Tracheal epithelial cell (primary cell): Measurements from ENCODE around the gene NLE1. TPM values are rescaled to one million over a fixed set of nuclear protein-coding genes. Genes with fewer than 3 reads are reported as not detected.

Experiments used
- total RNA-seq: library from RNA; depleted of rRNA; stranded (reverse); fragments of >200 nt; gene quantifications from 2 replicates; pipeline ENCODE4 v1.2.1, GENCODE V29; 2014

The NLE1 gene
- total RNA-seq: 32.4 and 46.7 TPM in 2 replicates

GRCh38 chr17:35141681-35142466 is at the start of gene NLE1:
Gene NLE1 (minus strand): TSS chr17:35142303. CDS start chr17:35142275, 28 bp downstream.

DNA sequence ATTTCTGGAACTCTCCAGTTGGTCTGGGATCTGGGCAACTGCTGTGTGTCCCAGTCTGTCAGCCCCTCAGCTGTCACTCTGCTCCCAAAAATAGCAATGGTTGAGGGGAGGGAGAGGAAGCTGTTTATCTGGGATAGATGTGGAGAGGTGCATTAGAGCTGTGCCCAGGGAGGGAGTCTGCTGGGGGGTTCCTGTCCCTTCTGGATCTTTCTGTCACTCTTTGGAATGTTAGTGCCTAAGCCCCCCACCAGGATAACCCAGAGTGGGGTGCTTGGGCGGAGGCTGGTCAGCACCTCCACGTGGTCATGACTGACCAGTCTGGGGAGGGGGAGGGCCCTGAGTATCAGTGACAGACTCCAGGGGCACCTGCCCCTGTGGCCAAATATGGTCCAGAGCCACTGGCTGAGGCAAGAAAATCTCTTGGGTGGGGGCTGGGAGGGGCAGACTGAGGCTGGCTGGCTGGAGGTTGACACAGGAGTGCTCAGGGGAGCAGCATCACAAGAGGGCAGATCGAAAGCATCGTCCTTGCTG is 5.3 kb upstream of the NLE1 start, which contains the start of gene UNC45B:
Gene UNC45B (plus strand): TSS at position 443 of the 531 bp plus-strand sequence. CDS start 447 bp downstream, outside the sequence.

DNA sequence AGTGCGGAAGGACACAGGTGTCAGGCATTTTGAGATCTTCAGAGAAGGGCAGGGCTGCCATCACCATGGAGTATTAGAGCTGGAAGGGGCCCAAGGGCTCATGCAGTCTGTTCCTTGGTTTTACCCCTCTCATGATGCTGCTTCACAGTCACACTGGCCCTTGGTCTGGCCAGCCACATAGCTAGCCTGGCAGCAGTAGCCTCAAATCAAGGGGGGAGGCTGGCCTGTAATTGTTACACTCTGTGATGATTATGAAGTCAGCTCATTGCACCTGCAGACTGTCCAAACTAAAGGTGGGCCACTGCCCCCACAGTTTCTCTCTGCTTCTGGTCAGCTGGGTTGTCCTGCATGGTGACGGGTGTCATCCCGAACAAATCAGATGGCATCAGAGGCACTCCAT is 20.8 kb downstream of the NLE1 start, which contains the start of gene FNDC8:
Gene FNDC8 (plus strand): TSS at position 301 of the 400 bp plus-strand sequence. CDS start 79 bp downstream, at position 380.

DNA sequence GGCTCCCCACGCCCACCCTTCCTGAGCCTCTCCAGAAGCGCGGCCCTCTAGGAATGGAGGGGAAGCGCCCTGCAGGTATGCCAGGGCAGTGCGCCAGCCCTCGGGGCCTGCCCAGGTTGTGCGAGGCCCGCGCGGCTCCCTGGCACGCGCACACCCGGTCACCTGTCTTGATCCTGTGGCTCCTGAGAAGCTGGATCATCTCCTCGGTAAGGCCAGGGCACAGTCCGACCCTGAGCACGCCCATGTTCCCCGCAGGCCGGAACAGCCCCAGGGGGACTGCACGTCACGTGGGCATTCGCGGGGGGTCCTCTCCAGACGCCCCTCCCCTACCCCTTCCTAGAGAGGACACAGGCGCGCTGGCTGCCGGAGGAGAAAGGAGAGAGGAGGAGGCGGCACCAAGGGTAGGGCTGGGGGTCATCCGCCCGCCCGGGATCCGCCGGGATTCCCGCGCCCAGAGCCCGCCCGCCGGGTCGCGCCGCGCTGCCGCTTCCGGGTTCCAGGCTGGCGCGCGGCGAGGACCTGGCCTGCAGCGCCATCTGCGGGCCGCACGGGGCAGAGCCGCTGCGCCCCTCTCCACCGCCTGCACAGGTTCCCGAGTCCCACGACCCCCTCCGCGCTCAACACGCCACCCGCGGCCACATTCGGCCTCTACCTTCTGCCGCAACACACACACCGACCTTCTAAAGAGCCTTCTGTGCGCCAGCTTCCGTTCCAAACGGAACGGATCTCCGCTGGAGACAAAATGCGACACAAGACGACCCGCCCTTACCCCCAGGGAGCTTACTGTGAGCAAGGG is 22.5 kb downstream of the NLE1 start, which contains the start of gene RAD51D:
Gene RAD51D (minus strand): TSS at position 491 of the 796 bp plus-strand sequence. CDS start 247 bp downstream, at position 244.

Other genes with a start within 250 kb of the NLE1 start
- gene CCT6B, start 180.8 kb downstream of the NLE1 start, total RNA-seq: 0.64 and 0.72 TPM in 2 replicates
- gene ZNF830, start 180.8 kb downstream of the NLE1 start, total RNA-seq: 10.6 and 12.4 TPM in 2 replicates
- gene LIG3, start 161.8 kb downstream of the NLE1 start, total RNA-seq: 24.6 and 26.4 TPM in 2 replicates
- gene RFFL, start 78.6 kb downstream of the NLE1 start, total RNA-seq: 8.4 and 13.2 TPM in 2 replicates
- 1.9 and 4.1 TPM in 2 replicates for gene RAD51D, start 22.4 kb downstream of the NLE1 start, total RNA-seq
- not detected in 2 replicates for gene FNDC8, start 20.7 kb downstream of the NLE1 start, total RNA-seq
- not detected in 2 replicates for gene UNC45B, start 5.5 kb upstream of the NLE1 start, total RNA-seq
- not detected in 2 replicates for gene SLC35G3, start 52.1 kb upstream of the NLE1 start, total RNA-seq
- gene SLFN5, start 100.8 kb upstream of the NLE1 start, total RNA-seq: 61.0 and 64.6 TPM in 2 replicates
- 4.3 and 9.6 TPM in 2 replicates for gene SLFN11, start 231.3 kb upstream of the NLE1 start, total RNA-seq